Right kidney (tissue), 1 donor: ENCODE measurements around the gene GCSH.
A peak's percentile ranks its signal among the peaks of the same experiment; 100 is the strongest.

Experiments used
- DNase-seq: peaks from one replicate; pipeline ENCODE4 v3.0.0-alpha.2; 2016

GCSH gene

DNA sequence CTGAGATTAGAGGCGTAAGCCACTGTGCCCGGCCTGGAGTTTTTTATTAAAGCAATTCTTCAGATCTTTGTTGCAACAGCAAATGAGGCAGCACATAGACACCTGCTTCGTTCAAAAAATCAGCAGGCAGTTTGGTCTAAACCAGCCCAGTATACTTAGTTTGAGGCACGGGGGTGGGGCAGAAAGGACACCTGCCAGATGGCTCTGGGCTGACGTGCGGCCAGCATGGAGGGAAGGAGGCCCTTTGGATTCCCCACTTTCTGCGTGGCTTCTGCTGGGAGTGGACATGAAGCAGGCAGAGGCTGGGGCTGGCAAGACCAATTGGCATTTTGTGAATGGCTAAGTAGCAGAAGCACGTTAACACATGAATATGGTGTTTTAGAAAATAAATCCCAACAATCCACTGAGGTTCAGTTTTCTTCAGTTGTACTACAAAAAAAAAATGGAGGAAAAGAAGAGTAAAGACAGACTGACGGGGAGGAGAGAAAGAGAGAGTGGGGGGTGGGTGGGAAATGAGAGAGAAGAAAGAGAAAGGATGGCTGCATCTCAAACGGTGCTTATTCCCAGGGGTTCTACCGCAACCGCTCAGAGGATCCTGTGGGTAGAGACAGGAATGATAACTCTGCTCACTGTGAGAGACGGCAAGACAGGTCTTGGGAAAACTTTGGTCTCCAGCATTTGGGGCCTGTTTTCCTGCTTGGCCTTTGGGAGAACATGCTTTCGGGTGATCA, 35.5 kb downstream of the GCSH start:
- no peak for DNase-seq

DNA sequence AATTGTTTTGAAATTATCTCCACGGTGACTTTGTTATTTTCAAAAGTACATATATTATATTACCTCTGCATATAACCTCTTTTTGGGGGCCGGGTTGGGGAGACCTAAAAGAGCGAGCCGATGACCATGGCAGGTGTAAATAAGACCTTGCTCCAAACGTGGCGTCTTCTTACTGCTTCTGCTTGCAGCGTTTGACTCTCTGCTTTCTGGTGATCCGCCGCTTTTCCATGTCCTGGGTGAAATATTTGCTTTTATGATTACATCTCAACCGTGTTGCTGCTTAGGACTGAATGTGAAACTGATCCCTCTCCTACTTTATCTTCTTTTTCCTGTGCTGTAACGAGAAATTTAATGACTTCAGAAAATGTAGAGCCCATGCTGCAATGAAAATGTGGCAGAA, 42.4 kb downstream of the GCSH start:
- DNase-seq = no peak

DNA sequence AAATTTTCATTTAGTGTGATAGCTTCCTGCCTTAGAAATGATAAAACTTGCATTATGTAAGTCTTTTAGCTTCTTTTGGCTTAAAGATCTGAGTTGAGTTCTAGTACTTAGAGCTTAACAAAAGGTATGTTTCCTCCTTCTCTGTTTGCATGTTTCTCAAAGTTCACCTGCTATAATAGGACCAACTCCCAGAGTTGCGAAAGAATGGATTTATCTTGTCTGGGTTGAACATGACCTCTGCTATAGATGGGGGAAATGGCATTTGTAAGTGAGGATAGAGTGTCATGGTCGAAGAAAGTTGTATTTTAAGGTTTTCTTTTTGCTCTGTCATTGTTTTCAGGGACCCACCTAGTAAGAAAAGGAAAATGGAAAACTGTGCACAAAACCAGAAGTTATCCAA, 53.4 kb downstream of the GCSH start:
- no peak for DNase-seq

DNA sequence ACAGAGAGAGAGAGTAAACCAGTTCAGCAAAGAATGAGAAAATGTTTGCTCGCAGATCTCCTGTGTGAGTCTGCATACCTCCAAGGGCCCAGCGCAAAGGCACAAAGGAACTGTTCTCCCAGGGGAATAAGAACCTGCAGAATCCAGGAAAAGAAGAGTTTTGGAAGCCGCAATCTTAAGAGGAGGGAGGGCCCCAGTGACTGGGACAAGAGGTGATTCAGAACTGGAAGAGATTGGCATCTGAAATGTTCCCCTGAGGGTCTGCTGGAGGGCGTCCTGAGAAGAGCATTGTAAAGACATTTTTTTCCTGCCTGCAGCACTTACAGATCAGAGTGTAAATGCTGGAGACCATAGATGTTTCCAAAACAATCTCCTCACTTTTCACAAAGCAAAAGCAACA, 54.5 kb downstream of the GCSH start:
- DNase-seq = no peak

DNA sequence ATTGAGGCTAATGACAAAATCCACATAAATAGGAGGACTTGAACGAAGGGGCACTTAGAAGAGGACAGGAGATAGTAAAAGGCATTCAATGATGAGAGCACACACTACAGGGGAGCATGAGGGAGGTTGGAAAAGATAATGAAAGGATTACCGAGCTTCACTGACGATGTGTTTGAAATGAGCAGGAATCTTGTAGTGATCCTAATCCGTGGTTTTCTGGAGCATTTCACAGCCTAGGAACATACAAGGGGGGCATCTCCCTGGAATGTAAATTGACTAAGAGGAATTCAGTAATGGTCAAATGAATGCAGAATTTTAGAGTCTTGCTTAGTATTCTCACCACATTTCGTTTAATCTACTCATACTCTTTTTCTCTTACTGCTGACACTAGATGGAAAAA, 55.4 kb downstream of the GCSH start:
- DNase-seq = no peak

DNA sequence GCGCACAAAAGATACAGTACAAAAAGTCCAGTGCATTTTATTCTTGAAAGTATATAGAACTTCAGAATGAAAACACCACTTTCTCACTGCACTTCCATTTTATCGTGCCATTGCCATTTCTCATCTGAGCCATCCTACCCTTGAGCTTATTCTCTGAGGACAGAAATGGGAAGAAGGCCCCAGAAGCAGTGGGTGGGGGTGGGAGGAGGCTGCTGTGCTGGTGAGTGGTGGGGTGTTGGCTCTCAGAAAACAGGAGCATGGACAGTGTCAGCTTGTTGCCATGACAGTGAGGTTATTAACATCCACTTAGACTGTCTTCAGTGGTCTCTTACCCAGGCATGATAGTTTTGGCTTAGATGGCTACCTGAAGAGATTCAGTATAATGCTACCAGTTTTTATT, 56.1 kb downstream of the GCSH start:
- DNase-seq = no peak

DNA sequence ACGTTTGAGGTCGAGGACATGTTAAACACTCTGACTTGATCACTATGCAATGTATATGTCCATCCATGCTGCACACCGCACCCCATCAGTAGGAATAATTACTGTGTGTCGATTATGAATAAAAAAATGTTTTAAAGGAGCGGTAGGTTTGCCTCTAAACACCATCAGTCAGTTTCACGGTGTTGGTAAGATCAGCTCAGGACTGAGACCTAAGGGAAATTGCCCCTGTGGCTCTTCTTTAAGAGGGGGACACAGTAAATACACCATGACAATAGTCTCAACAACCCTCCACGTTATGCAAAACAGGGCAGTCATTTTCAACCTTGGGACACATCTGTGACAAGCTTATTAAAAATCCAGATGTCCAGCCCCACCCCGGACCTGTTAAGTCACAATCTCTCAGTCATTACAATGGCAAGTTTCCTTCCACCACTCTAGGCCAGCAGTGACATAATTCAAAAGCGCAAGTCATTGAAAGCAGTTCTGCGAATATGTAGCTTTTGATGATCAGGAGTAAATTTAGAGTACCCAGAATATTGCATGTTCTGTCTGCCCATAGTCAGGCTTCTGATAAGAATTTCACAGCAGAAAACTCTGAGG, 59.3 kb downstream of the GCSH start:
- DNase-seq = no peak

DNA sequence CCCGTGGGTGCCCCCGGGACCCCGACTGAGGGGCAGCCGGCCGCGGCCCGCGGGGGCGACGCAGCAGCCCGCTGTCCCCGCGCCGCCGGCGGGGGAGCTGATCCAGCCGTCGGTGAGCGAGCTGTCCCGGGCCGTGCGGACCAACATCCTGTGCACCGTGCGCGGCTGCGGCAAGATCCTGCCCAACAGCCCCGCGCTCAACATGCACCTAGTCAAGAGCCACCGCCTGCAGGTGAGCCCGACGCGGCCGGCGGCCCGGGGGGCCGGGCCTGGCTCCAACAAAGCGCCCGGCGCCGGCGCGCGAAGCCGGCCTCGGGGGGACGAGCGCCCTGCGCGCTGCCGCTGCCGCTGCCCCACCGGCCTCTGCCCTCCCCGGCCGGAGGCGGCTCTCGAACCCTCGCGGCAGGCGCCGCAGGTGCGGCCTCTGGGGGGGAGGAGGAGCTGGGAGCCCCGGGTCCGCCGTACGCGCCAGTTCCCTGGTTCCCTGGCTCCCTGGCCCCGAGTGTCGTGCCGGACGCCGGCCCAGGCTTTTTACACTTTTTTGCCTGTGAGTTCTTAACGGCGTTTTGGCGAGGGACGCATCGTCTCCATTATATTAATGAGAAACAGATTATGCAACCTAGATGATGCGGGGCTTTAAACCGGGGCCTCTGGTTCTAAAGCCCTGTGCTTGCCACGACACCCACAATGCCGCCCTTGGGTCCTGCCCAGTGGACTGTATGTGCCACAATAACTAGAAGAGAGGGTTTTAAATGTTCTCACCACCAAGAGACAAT, 60.0 kb downstream of the GCSH start:
- peak; percentile 82 for DNase-seq

DNA sequence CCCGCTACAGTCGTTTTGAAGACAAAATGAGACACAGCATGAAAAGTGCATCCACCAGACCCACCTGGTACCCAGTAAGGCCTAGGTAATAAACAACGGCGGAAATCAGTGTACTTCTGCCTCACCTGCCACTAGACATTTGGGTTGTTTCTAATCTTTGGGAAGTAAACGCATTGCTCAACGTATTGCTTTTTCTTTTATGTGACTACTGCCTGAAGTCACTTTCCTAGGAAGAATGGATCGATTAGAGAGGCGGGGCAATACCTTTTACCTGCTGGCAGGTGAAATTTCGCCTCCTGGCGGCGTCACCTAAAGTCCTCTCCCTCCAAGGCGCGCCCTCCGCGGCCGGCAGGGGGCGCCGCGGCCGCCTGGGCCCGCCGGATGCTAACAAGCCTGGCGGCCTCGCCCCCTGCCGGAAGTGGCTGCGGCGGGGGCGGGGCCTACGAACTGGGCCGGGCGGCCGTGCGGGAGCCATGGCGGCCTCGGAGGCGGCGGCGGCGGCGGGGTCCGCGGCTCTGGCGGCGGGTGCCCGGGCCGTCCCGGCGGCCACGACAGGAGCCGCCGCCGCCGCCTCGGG, 60.7 kb downstream of the GCSH start, which contains the start of gene ATMIN:
Gene ATMIN, plus strand, starts transcription at position 445 of the 577 bp plus-strand sequence. Its CDS starts 29 bp downstream, at position 474.
- peak; percentile 85 for DNase-seq
